Stimulated activated naive B cell treated with anti-CD40 and anti-IgM and Interleukin-4, amounts not matched to agents 10 μg/mL and 1 μg/mL and 100 μg/mL, for 72 hours (primary cell): ENCODE data around the gene KLHL12.

Experiments
- ATAC-seq, 2 donors: fragments of 150-1000 bp; cut with Tn5 transposase; replicated peaks; 2 replicates each; pipeline ENCODE4 v1.10.0; 2021; ENCODE audit warnings: moderate library complexity in 1 of 2
- DNase-seq: peaks from one replicate; pipeline ENCODE4 v3.0.0; 2021
- H3K27ac Mint-ChIP-seq: one replicate; pipeline ENCODE4 v1.8.0; 2022; ENCODE audit warnings: mild to moderate bottlenecking, mixed read lengths
- H3K27me3 Mint-ChIP-seq, 2 donors: one replicate each; pipeline ENCODE4 v1.8.0; 2022; ENCODE audit warnings: mixed read lengths in 2 of 2
- H3K36me3 Mint-ChIP-seq, 2 donors: one replicate each; pipeline ENCODE4 v1.8.0; 2022; ENCODE audit warnings: mixed read lengths in 2 of 2, mild to moderate bottlenecking in 1 of 2
- H3K4me1 Mint-ChIP-seq, 2 donors: one replicate each; pipeline ENCODE4 v1.8.0; 2022; ENCODE audit warnings: mixed read lengths in 2 of 2, mild to moderate bottlenecking in 1 of 2
- H3K4me3 Mint-ChIP-seq, 2 donors: one replicate each; pipeline ENCODE4 v1.8.0; 2022; ENCODE audit warnings: mild to moderate bottlenecking in 2 of 2, mixed read lengths in 2 of 2, moderate library complexity in 1 of 2
- H3K9me3 Mint-ChIP-seq, 2 donors: one replicate each; pipeline ENCODE4 v1.8.0; 2022; ENCODE audit warnings: mixed read lengths in 2 of 2, mild to moderate bottlenecking in 1 of 2

Gene KLHL12

GRCh38 chr1:202888531-202889360, 38.3 kb downstream of the KLHL12 start, which contains the start of gene RABIF:
RABIF (minus strand) TSS chr1:202889149; CDS start chr1:202889098, 51 bp downstream.
- Mint-ChIP-seq H3K9me3 (no peaks in the 10 kb centered on the region), H3K4me1 (peaks cover 8 to 9% of the 10 kb centered on the region in 2 donors)

GRCh38 chr1:202888221-202888530, 38.9 kb downstream of the KLHL12 start:
- Mint-ChIP-seq H3K36me3 (peaks cover 13 to 22% of the 10 kb centered on the region in 2 donors), H3K4me3 (peak overlapping the region; percentile 87 to 94), H3K4me1 (peaks cover 9 to 11% of the 10 kb centered on the region in 2 donors), H3K27me3 (no peaks in the 10 kb centered on the region), H3K9me3 (no peaks in the 10 kb centered on the region), H3K27ac (peak overlapping the region; percentile 88)
- ATAC-seq = no peak
- no peak for DNase-seq

More at GRCh38 chr1:202888531-202889360, 38.3 kb downstream of the KLHL12 start, which contains the start of gene RABIF:
- Mint-ChIP-seq H3K27ac (peak within 1 kb of the TSS; percentile 98), H3K4me3 (peak within 1 kb of the TSS; percentile 87 to 94), H3K36me3 (peaks cover 13 to 24% of the 10 kb centered on the region in 2 donors), H3K27me3 (no peaks in the 10 kb centered on the region)
- DNase-seq (peak; percentile 97), ATAC-seq (peak; percentile 94 to 95)

DNA sequence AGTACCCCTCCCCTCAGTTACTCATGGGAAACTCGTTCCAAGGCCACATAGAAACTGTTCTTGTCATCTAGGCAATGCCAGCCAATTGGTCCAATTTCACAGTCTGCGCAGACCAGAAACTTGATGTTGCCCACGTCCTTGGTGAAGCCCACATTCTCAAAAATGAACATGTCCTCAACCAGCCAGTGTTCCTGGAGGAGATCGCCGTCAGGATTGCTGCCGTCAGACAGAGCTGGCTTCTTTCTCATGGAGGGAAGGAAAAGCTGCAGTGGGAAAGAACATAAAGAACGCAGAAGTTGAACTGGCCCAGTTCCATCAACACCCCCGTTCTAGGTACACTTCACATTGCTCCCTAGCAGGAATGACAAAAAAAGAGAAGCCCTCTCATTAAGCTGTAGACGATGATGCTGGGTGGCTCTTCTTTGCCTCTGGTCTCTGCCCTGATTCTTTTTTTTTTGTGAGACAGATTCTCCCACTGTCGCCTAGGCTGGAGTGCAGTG, 46.0 kb downstream of the KLHL12 start:
- DNase-seq (no peak), ATAC-seq (no peak)
- no peaks in the 10 kb centered on the region for H3K9me3 Mint-ChIP-seq
- H3K36me3 Mint-ChIP-seq = peaks cover 8 to 30% of the 10 kb centered on the region in 2 donors
- H3K4me3 Mint-ChIP-seq = no peak overlapping the region
- peaks cover 4 to 5% of the 10 kb centered on the region in 2 donors for H3K4me1 Mint-ChIP-seq
- H3K27ac Mint-ChIP-seq = no peak overlapping the region
- no peaks in the 10 kb centered on the region for H3K27me3 Mint-ChIP-seq

DNA sequence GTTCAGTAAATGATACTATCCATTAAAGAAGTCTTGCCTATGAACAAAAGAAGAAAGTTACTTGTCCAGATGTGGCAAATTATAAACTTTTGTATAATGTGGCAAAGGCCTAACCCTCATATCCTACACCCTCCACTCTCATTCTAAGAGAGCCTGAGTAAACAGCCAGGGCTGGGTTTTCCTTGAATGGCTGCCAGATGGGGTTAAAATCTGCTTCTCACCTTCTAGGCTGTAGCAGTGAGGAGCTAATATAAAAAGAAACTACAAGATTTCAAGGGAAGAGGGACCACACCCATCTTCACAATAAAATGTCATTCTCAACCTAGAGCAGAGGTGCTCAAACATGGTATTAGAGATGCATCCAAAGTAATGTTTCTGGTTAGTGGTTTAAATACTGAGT, 47.0 kb downstream of the KLHL12 start:
- H3K4me3 Mint-ChIP-seq = no peak overlapping the region
- H3K36me3 Mint-ChIP-seq = peaks cover 8 to 30% of the 10 kb centered on the region in 2 donors
- DNase-seq (no peak), ATAC-seq (no peak)
- peaks cover 4 to 5% of the 10 kb centered on the region in 2 donors for H3K4me1 Mint-ChIP-seq
- no peaks in the 10 kb centered on the region for H3K27me3 Mint-ChIP-seq
- H3K27ac Mint-ChIP-seq = no peak overlapping the region
- H3K9me3 Mint-ChIP-seq = no peaks in the 10 kb centered on the region

GRCh38 chr1:202879128-202879527, 47.9 kb downstream of the KLHL12 start:
- Mint-ChIP-seq H3K4me3 (no peak overlapping the region), H3K27ac (no peak overlapping the region)

DNA sequence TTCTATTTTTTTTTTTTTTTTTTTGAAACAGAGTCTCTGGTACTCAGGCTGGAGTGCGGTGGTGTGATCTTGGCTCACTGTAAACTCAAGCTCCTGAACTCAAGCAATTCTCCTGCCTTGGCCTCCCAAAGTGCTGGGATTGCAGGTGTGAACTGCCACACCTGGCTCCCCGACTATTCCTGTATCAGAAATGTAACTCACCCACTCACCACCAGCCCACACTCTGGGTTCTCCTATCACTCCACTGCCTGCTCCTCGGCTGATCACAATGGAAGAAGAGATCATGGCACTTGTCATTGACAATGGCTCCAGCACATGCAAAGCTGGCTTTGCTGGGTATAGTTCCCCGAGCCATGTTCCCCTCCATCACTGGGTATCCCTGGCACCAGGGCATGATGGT, 54.0 kb downstream of the KLHL12 start:
- Mint-ChIP-seq H3K27ac (no peak overlapping the region), H3K9me3 (no peaks in the 10 kb centered on the region), H3K4me3 (no peak overlapping the region), H3K27me3 (no peaks in the 10 kb centered on the region), H3K4me1 (peaks cover 2 to 4% of the 10 kb centered on the region in 2 donors), H3K36me3 (peaks cover 0 to 5% of the 10 kb centered on the region in 2 donors)
- DNase-seq (no peak), ATAC-seq (no peak)

More at GRCh38 chr1:202879128-202879527, 47.9 kb downstream of the KLHL12 start:
- Mint-ChIP-seq H3K9me3 (no peaks in the 10 kb centered on the region), H3K27me3 (no peaks in the 10 kb centered on the region), H3K4me1 (peaks cover 4 to 5% of the 10 kb centered on the region in 2 donors), H3K36me3 (peaks cover 8 to 30% of the 10 kb centered on the region in 2 donors)
- ATAC-seq = no peak
- no peak for DNase-seq

DNA sequence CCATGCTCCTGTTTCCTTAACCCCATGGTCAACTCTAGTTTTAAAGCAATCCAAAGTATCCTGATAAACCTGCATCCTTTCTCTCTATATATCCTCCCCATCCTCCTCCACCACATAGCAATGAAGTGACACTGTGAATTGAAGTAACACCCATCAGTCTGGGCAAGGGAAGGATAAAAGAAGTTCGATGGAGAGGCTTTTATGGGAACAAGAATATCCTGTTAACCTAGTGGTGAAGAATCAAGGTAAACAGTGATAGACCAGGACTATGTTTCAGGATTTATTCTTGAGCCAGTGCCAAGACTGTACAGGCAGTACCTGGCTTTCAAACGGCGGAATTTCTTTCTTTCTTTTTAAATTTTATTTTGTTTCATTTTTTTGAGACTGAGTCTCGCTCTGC, 55.7 kb downstream of the KLHL12 start:
- DNase-seq (no peak), ATAC-seq (no peak)
- Mint-ChIP-seq H3K27ac (no peak overlapping the region), H3K9me3 (no peaks in the 10 kb centered on the region), H3K27me3 (no peaks in the 10 kb centered on the region), H3K4me3 (no peak overlapping the region), H3K4me1 (no peaks in the 10 kb centered on the region), H3K36me3 (peaks cover 0 to 4% of the 10 kb centered on the region in 2 donors)

- H3K27ac Mint-ChIP-seq = no peak overlapping the region
- H3K36me3 Mint-ChIP-seq = peaks cover 0 to 3% of the 10 kb centered on the region in 2 donors
- no peak overlapping the region for H3K4me3 Mint-ChIP-seq
- H3K27me3 Mint-ChIP-seq = peaks cover 27 to 52% of the 10 kb centered on the region in 2 donors
- no peak for DNase-seq
- ATAC-seq = no peak
- H3K4me1 Mint-ChIP-seq = peaks cover 9 to 18% of the 10 kb centered on the region in 2 donors
- no peaks in the 10 kb centered on the region for H3K9me3 Mint-ChIP-seq
Observed at GRCh38 chr1:202862679-202863560, 64.1 kb downstream of the KLHL12 start.

- H3K27ac Mint-ChIP-seq = peak overlapping the region; percentile 76
- DNase-seq = peak; percentile 69
- no peaks in the 10 kb centered on the region for H3K9me3 Mint-ChIP-seq
- peaks cover 9 to 18% of the 10 kb centered on the region in 2 donors for H3K4me1 Mint-ChIP-seq
- peak; percentile 92 to 94 for ATAC-seq
- H3K27me3 Mint-ChIP-seq = peaks cover 27 to 52% of the 10 kb centered on the region in 2 donors
- peaks cover 0 to 3% of the 10 kb centered on the region in 2 donors for H3K36me3 Mint-ChIP-seq
- H3K4me3 Mint-ChIP-seq = peak overlapping the region; percentile 92 to 96
Observed at GRCh38 chr1:202861420-202862132, 65.5 kb downstream of the KLHL12 start.

DNA sequence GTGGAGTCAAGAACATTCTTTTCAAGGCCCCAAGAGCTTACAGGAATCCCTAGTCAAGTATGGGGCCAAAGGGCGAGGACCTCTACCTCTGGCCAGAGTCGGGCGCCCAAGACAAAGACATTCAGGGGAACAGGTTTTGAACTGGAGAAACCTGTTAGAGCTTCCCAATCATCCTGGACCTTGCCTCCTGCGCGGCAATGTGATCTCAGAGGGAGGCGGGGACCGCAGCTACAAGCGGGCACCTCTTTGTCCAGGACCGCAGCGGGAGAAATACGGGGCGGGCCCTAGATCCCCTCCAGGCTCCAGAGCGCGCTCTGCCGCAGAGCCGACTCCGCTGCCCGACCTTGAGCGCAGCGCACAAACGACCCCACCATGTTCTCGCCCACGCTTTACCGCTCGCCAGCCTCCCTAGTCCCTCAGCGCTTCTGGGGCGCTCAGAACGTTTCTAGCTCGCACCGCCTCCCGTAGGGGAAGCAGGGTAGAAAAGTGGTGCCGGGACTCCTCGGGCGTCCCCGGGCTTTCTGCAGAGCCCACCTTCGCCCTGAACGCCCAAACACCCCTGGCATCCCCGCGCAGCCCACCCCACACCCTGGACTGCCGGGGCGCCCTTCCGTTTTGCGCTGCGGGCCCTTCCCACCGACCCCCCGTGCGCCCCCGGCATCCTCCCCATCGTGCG, 66.2 kb downstream of the KLHL12 start:
- H3K27me3 Mint-ChIP-seq = peaks cover 27 to 52% of the 10 kb centered on the region in 2 donors

GRCh38 chr1:202858789-202859414, 68.1 kb downstream of the KLHL12 start:
- Mint-ChIP-seq H3K27me3 (peaks cover 15 to 39% of the 10 kb centered on the region in 2 donors), H3K4me1 (peaks cover 9 to 18% of the 10 kb centered on the region in 2 donors), H3K27ac (no peak overlapping the region), H3K36me3 (peaks cover 0 to 3% of the 10 kb centered on the region in 2 donors), H3K9me3 (no peaks in the 10 kb centered on the region), H3K4me3 (no peak overlapping the region)
- DNase-seq (no peak), ATAC-seq (no peak)

More for the DNA sequence above, 66.2 kb downstream of the KLHL12 start:
- H3K4me1 Mint-ChIP-seq = peaks cover 9 to 18% of the 10 kb centered on the region in 2 donors
- H3K9me3 Mint-ChIP-seq = no peaks in the 10 kb centered on the region
- H3K27ac Mint-ChIP-seq = peak overlapping the region; percentile 76
- DNase-seq (no peak), ATAC-seq (peak; percentile 60 to 61)
- peak overlapping the region; percentile 92 to 96 for H3K4me3 Mint-ChIP-seq
- H3K36me3 Mint-ChIP-seq = peaks cover 0 to 3% of the 10 kb centered on the region in 2 donors

DNA sequence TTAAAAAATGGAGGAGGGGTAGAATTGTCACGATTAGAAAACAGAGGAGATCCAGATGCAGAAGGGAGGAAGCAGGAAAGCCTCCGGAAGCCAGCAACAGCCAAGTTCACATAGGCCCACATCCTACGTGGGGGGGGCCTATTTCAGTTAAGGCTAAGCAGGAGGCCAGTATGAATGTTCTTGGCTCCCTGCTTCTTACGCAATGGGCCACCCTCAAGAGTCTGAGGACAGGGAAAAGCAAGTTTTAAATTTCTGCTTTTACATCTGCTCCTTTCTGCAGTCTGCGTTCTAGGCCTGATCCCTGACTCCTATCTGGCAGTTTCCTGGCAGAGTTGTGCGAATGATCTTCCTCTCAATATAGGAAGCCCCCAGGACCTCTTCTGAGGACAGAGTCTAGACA, 68.7 kb downstream of the KLHL12 start:
- Mint-ChIP-seq H3K36me3 (peaks cover 0 to 3% of the 10 kb centered on the region in 2 donors), H3K4me3 (no peak overlapping the region), H3K9me3 (no peaks in the 10 kb centered on the region), H3K4me1 (peaks cover 9 to 18% of the 10 kb centered on the region in 2 donors), H3K27ac (no peak overlapping the region), H3K27me3 (peaks cover 15 to 35% of the 10 kb centered on the region in 2 donors)
- ATAC-seq = no peak
- no peak for DNase-seq

DNA sequence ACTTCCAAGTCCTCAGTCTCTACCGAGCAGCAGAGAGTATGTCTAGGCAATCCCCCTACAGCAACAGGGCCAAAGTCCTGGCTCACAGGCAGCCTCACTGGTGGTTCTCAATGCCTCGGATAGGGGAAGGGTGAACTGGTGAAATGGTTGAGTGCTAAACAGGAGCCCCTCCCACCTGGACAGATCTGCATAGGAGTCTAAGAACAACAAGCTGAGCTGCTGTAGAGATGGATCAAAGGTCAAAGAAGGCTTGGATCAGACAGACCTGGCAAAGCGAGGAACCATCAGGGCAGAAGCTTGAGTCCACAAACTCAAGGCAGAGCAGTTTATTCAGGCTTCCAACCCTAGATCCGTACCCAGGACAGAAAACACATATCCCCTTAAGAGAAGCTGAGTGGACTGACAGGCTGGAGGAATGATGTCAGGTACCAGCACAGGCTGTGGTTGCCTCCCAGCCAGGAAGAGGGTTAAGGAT, 69.9 kb downstream of the KLHL12 start:
- no peak for ATAC-seq
- Mint-ChIP-seq H3K9me3 (no peaks in the 10 kb centered on the region), H3K27me3 (peaks cover 15 to 24% of the 10 kb centered on the region in 2 donors), H3K27ac (no peak overlapping the region), H3K4me1 (peaks cover 9 to 17% of the 10 kb centered on the region in 2 donors), H3K36me3 (peaks cover 0 to 3% of the 10 kb centered on the region in 2 donors), H3K4me3 (no peak overlapping the region)
- DNase-seq = no peak
